Muscle of arm (tissue), 12 donors: ENCODE measurements around the gene CALU. TPM values are rescaled to one million over a fixed set of nuclear protein-coding genes. Genes with fewer than 3 reads are reported as not detected.

Source experiments
- DNase-seq: peaks from one replicate; pipeline ENCODE4 v3.0.0-alpha.2; 2013
- polyA plus RNA-seq, 12 donors: library from polyadenylated mRNA; unstranded; fragments of 120-200 nt; gene quantifications; one replicate each; pipeline ENCODE4 v1.2.1, GENCODE V29; 2013; ENCODE audit not compliant: insufficient read length in 12 of 12

Gene CALU
- polyA plus RNA-seq, 12 donors, result 231 to 352 (median 285) TPM

DNA sequence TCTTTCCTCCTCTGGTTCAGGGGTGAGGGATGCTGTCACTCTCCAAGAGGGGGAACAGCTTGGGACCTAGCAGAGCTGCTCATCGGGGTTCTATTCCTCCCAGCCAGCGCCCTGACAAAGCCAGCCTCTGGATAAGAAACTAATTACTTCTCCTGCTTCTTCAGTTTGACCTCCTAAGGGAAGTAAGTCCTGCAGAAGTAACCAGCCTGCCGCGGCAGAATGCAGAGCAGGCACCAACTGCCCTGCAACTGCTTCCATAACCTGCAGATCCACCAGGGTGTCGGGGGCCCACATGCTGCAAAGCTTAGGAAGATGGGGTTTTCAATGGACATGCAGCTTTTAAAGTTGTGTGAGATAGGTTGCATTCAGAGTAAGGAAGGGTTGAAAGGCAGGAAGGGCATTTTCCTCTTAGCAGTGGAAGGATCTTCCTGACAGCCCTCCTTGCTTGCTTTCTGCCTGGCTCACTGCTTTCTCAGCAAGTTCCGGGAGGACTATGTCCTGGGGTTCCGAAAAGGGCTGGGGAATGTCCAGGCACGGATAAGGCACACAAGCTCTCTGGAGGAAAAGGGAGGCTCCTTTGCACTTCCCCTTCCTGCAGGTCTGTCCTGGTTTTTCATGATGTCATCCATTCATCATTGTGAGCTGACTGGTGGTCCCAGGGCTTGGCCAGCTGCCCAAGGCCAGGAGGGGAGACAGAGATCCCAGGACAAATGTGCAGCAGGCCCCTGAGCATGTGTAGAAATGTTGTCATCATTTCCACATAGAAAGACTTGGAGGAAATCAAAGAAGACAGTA lies 24.3 kb upstream of the CALU start:
- no peak for DNase-seq

GRCh38 chr7:128718967-128719642 lies 20.1 kb upstream of the CALU start:
- no peak for DNase-seq

DNA sequence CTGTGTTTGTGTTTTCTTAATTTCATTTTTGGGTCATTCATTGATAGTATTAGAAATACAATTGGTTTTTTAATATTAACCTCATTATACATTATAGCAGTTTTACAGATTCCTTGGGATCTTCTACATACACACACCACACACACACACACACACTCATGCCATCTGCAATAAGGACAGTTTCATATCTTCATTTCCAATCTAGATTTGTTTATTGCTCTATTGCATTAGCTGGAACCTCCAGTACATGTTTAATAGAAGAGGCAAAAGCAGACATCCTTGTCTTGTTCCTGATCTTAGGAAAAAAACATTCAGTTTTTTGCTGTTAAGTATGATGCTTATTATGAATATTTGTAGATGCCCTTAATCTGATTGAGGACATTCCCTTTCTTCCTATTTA lies 17.8 kb upstream of the CALU start:
- DNase-seq, result no peak

DNA sequence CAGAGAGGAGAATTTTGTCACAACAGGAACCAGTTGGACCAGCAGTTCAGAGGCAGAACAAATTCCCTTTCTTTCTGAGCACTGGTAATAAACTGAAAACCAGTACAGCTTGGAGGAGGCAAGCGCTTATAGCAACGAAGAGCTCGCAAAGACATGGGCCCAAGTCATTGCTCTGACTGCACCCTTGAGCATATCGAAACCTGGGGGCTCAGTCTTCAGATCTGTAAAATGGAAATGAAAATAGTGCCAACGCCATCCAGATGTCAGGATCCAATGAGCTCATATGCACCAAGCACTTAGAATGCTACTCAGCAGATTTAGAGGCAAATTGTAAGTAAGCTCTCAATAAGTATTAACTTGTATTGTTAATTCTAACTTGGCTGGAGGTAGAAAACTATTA lies 14.4 kb upstream of the CALU start:
- DNase-seq, result no peak

GRCh38 chr7:128725531-128725930 lies 13.6 kb upstream of the CALU start:
- DNase-seq, result no peak

DNA sequence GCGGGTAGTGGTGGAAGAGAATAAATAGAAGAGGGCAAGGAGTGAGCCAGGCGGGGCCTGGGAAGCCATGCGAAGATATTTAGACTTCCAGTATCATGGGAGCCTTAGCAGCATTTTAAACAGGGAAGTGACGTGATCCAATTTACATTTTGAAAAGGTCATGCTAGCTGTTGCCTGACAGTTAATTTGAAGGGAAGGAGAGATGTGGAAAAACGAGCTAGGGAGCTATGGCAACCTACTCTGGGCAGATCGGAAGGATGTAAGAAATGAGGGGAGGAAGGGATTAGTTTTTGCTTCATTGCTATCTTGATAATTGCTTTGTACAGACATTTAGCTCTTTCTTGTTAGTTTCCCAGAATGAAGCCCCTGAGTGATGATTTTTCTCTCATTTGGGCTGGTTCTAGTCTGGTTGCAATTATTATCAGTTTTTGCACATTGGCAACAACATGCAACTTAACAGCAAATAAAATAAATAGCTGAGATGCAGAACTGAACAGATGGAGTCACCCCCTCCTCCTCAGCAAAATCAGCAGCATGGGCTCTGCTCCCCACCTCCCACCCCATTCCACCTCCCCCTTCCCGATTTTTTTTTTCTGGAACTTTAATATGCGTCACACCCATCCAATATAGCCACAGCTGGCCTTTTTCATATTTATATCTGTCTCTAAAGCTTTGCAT lies 13.0 kb upstream of the CALU start:
- DNase-seq, result no peak

DNA sequence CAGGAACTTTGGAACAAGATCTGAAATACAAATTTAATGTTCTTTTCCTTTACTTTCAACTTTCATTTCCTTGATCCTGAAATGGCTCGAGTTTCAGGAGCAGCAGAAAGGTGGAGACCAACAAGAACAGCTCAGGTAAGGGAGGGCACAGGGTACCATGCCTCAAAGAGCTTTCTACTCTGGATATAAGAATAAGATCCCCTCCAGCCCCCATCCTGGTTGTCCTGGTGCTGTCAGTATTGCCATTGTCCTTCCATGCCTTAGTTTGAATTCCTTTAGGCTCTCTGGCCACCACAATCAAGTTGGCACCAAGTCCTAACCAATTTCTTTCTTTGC lies 12.5 kb upstream of the CALU start:
- DNase-seq, result no peak

GRCh38 chr7:128727239-128727638 lies 11.9 kb upstream of the CALU start:
- DNase-seq, result no peak

DNA sequence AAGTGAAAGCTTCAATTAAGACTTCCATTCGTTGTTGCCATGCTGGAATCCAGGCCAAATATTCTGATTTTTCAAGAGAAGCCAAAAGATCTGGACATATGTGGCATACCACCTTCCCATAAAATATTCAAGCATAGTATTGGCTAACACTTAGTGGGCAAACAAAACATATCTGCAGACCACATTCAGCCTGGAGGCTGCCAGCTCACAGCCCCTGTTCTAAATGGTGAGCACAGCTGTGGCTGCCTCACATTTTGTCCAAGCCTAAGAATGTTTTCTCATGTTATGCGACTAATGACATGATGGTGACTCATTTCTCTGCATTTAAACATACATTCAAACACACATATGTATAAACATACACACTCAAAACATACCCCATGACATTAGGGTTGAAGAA lies 10.6 kb upstream of the CALU start:
- no peak for DNase-seq

DNA sequence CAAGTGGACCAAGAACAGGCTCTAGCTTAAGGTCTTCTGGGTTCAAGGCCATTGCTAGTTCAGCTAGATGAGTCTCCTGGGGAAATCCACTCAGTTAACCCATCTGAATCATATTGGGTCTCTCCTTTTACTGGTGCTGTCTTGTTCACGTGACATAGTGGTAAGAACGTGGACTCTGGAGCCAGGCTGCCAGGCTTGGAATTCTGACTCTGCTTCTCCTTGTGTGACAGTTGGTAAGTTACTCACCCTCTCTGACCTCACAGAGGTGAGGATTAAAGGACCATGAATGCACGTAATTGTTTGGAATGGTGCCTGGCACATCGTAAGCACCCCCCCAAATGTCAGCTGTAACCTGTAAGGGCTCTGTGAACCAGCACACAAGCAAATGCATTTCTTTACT lies 9.7 kb upstream of the CALU start:
- no peak for DNase-seq

DNA sequence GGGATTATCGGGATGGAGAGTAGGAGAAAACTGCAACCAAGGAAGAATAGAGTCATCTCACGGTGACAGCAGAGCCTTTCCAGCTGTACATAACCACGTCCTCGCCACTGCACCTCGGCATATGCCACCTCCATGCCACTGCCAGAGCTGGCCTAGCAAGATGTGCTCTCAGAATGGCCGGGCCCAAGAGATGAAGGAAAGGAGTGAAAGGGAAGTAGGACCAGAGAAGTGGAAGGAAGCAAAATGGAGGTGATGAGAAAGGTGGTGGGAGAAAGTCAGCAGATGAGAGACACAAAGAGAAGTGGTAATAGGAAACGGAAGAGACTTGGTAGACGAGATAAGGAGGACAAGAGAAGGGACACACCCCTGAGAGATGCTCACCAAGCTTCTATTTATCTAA lies 8.0 kb upstream of the CALU start:
- no peak for DNase-seq

DNA sequence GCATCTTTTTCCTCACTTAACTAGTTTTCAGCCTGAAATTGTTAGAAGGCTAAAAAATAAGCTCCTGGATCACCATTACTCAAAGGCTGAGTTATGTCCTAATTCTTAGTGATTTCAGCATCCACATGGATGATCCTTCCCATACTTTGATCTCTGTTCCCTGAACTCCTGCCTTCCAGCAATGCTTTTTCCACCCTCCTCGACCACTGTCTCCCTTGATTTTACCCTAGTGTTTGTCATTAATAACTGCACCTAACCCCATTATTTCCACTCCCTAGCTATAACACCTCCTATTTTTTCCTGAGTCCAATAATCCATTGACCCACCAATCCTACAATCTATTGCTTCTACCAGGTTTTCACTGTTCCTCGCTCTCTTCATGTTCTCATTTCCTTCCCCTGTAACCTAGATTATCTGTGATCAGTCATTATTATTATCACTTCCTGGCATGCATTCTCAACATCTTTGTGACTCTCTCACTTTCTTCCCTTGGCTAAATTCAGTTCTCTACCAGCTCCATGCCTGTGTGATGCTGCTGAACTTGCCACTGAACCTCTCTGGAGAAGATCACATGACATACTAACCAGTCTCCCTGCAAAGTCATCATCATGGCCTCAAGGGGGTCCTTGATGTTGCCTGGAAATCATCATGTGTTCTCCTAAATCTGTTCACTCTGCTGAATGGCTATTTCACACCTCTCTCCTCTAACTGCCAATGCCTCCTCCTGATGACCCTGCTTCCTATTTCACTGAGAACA lies 6.5 kb upstream of the CALU start:
- no peak for DNase-seq

- no peak for DNase-seq
Measured at GRCh38 chr7:128733278-128733645, 5.9 kb upstream of the CALU start.

GRCh38 chr7:128734890-128735289 lies 4.3 kb upstream of the CALU start:
- no peak for DNase-seq

DNA sequence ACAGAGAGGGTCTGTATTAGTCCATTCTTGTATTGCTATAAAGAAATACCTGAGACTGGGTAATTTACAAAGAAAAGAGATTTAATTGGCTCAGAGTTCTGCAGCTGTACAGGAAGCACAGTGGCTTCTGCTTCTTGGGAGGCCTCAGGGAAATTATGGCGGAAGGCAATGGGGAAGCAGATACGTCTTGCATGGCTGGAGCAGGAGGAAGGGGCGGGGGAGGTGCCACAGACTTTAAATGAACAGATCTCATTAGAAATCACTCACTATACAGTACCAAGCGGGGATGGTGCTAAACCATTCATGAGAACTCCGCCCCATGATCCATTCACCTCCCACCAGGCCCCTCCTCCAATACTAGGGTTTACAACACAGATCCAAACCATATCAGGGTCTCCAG lies 3.7 kb upstream of the CALU start:
- DNase-seq, result no peak

DNA sequence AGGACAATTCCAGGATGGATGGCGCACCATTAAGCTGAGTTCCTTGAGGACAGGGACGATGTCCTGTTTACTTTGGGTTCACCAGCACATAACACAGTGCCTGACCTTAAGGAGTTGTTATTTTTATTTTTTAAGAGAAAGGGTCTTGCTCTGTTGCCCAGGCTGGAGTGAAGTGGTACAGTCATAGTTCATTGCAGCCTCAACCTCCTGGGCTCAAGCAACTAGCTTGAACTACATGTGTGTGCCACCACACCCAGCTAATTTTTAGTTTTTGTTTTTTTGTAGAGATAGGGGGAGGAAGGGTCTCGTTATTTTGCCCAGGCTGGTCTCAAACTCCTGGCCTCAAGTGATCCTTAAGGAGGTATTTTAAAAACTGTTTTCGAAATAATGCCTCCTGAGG lies 1.7 kb upstream of the CALU start:
- DNase-seq, result no peak

DNA sequence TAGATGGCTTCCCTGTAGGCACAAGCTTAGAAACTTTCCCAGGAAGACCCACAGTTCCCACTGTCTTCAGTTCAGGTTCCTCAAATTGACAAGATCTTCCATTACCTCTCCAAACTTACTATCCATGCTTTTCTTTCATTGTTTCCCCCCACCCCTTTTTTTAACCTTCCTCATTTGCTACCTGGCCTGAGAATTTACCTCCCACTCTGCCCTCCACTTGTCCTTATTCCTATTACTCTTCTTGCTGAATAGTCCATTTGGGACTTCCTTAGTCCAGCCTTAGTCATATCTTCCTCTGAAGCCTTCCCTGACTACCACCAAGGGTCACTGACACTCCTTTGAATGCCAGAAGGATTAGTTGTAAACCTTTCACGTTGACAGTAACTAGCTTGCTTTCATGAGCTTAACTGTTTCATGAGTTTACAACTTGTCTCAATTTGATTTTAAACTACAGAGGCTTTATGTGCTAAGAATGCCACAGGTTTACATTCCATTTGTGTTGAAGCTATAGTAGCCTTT lies 1.2 kb upstream of the CALU start:
- no peak for DNase-seq

DNA sequence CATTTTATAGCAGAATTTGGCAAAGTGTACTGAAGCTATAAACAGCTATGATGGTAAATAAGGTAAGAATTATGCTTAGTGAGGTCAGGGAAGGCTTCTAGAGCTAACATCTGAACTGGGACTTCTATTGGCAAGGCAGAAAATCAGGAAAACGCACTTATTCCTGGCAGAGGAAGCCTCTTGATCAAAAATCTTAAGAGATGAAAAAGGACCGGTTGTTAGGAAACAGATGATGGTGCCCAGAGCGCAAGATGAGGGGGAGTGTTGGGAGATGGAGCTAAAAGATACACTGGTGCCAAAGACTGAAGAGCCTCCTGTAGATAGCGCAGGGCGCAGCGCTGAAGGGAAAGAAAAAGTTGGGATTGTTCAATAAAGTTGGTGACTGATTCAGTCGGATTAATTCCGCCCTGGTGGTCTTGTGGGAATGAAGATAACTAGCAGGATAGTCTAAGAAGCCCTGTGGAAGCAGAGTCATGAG lies 550 bp upstream of the CALU start:
- DNase-seq, result no peak

DNA sequence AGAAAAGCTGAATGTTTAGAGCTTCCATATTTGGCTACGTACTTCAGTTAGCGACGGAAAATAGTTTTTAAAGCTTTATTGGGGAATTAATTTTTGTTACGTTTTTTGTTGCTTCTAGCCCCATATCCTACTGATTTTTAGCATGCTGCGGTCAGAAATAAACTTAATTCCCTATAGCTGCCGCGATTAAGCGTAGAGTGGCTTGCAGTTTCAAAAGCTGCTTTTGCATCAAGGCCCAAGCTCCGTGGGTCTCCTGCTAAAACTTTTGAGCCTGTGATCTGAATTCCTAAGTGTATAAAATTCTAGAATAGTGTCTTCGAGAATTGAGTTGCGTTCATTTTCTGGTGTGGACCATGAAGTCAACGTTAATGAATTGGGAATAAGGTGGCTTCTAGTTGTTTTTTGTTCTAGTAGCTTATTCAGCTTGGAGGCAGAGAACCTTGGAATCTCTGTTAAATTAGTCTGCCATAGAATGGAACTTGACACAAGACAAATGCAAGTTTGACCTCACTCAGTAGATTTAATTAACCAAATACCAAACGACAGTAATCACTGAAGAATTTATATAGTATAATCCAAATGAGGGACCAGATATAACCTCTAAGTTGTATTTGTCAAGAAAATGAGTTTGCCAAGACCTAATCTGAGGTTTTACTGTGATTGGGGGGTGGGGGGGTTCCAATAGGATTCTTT lies 977 bp downstream of the CALU start:
- no peak for DNase-seq

GRCh38 chr7:128740996-128741395 lies 1.8 kb downstream of the CALU start:
- no peak for DNase-seq

GRCh38 chr7:128741491-128741890 lies 2.3 kb downstream of the CALU start:
- DNase-seq, result no peak

GRCh38 chr7:128742206-128742605 lies 3.0 kb downstream of the CALU start:
- no peak for DNase-seq
